Amygdala (tissue), 56 donors: ENCODE measurements around the gene RPS3A.
"Not testable (repeated sequence)": the region's sequence is repeated elsewhere in the genome, so short reads cannot be mapped to it uniquely, and the experiment has no call there.

ENCODE experiments used
- DNase-seq, 56 donors: peaks; one replicate each; lab custom pipeline; 2025; lab: John Stamatoyannopoulos, UW

Gene RPS3A

GRCh38 chr4:151099229-151099975 is at the start of gene RPS3A:
RPS3A (plus strand) TSS chr4:151099628; CDS start chr4:151099653, 25 bp downstream.
- peak; percentile 55 to 98 (median 92) for DNase-seq

GRCh38 chr4:151052785-151053184 is 46.6 kb upstream of the RPS3A start:
- DNase-seq: no peak

- no peak for DNase-seq
These were observed 43.9 kb upstream of the RPS3A start for GRCh38 chr4:151055539-151055938.

GRCh38 chr4:151063143-151063542 is 36.3 kb upstream of the RPS3A start:
- DNase-seq: not testable (repeated sequence)

GRCh38 chr4:151067316-151067970 is 32.0 kb upstream of the RPS3A start:
- DNase-seq: no peak

- DNase-seq: no peak
These were observed 25.0 kb upstream of the RPS3A start for GRCh38 chr4:151074416-151074916.

- DNase-seq: not testable (repeated sequence)
These were observed 21.4 kb upstream of the RPS3A start for GRCh38 chr4:151077978-151078377.

- DNase-seq: no peak
These were observed 12.0 kb upstream of the RPS3A start for GRCh38 chr4:151087467-151087866.

GRCh38 chr4:151091047-151091446 is 8.4 kb upstream of the RPS3A start:
- DNase-seq: no peak

- no peak for DNase-seq
These were observed 6.9 kb upstream of the RPS3A start for GRCh38 chr4:151092488-151092887.

- DNase-seq: no peak
These were observed 6.2 kb upstream of the RPS3A start for GRCh38 chr4:151093203-151093602.

- DNase-seq: no peak
These were observed 5.1 kb upstream of the RPS3A start for GRCh38 chr4:151094290-151094751.

- no peak for DNase-seq
These were observed 4.3 kb upstream of the RPS3A start for GRCh38 chr4:151095142-151095541.

GRCh38 chr4:151097759-151098158 is 1.7 kb upstream of the RPS3A start:
- DNase-seq: no peak

- DNase-seq: no peak
These were observed 524 bp upstream of the RPS3A start for GRCh38 chr4:151098979-151099228.

GRCh38 chr4:151099976-151100417 is 569 bp downstream of the RPS3A start:
- DNase-seq: peak in 13 of 56 donors; percentile 20 to 76 (median 54)

GRCh38 chr4:151100531-151100930 is 1.1 kb downstream of the RPS3A start:
- no peak for DNase-seq

GRCh38 chr4:151103758-151104157 is 4.3 kb downstream of the RPS3A start:
- DNase-seq: no peak

GRCh38 chr4:151104621-151105020 is 5.2 kb downstream of the RPS3A start:
- no peak for DNase-seq

GRCh38 chr4:151105454-151106032 is 6.1 kb downstream of the RPS3A start:
- DNase-seq: no peak

GRCh38 chr4:151107063-151107462 is 7.6 kb downstream of the RPS3A start:
- DNase-seq: no peak

- no peak for DNase-seq
These were observed 10.8 kb downstream of the RPS3A start for GRCh38 chr4:151110236-151110635.
